Ishikawa (cell line): ENCODE results near the gene UGT1A9.

Experiments used
- CEBPB ChIP-seq: IDR thresholded peaks from 2 replicates; pipeline ENCODE4 v1.6.1; 2012
- EP300 ChIP-seq: IDR thresholded peaks from 2 replicates; pipeline ENCODE4 v1.6.1; 2012; ENCODE audit warnings: borderline replicate concordance
- RAD21 ChIP-seq: IDR thresholded peaks from 2 replicates; pipeline ENCODE4 v1.6.1; 2012; ENCODE audit warnings: low read depth
- REST ChIP-seq: IDR thresholded peaks from 2 replicates; pipeline ENCODE4 v1.6.1; 2012; ENCODE audit warnings: low read depth, mild to moderate bottlenecking

DNA sequence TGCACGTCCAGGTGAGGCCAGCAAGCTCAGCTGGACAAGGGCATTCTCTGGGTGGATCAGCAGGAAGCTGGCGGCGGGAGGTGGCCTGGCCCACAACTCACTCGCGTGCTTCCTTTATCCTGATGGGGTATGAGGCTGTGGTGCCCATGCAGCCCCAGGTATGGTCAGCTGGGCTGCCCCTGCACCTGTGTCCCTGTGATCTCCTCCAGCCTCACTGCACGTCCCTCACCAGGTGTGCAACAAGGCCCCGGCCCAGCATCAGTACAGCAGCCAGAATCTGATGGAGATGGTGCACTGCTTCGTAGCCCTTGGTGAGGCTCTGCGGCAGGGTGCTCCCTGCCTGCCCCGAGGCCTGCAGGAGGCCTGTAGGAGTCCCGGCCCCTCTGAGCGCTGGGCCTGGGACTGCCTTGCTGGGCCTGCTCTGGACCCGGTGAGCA, 124.1 kb downstream of the UGT1A9 start:
- TF ChIP-seq RAD21 (no peak), REST (no peak), CEBPB (no peak), EP300 (no peak)
